HEK293 (cell line): ENCODE data around the gene ISYNA1.

Source experiments
- CTCF ChIA-PET: fragments of 350-600 bp; formaldehyde crosslinking; extraction: SDS; loops from one replicate; lab custom pipeline; 2021; ENCODE audit warnings: antibody characterized with exemption; lab: Yijun Ruan, JAX
- POLR2A ChIA-PET: fragments of 300-600 bp; formaldehyde crosslinking; extraction: SDS; loops from one replicate; lab custom pipeline; 2020; ENCODE audit warnings: antibody characterized with exemption, inconsistent platforms; lab: Yijun Ruan, JAX
- H3K27ac ChIP-seq: fragments of 200-500 bp; sonication (Bioruptor generic); 2 replicates; pipeline ENCODE4 v1.5.1; 2014; ENCODE audit warnings: low read depth, low read length, control low read depth, inconsistent platforms; ENCODE audit errors: extremely low read depth
- H3K36me3 ChIP-seq, 2 experiments: fragments of 200-500 bp in 1 of 2; sonication (Bioruptor generic) in 1 of 2; 1 replicate in 1 of 2; 2 replicates in 1 of 2; pipeline ENCODE4 v1.5.1; 2014 to 2017; ENCODE audit warnings: inconsistent platforms in 2 of 2, low read length in 2 of 2; ENCODE audit not compliant: control insufficient read depth in 2 of 2, insufficient read depth in 1 of 2
- H3K4me1 ChIP-seq: fragments of 200-500 bp; sonication (Bioruptor generic); 2 replicates; pipeline ENCODE4 v1.5.1; 2014; ENCODE audit warnings: mild to moderate bottlenecking, low read length, inconsistent platforms; ENCODE audit not compliant: control insufficient read depth, insufficient read depth
- H3K4me3 ChIP-seq: 2 replicates; pipeline ENCODE4 v1.5.1; 2011; ENCODE audit warnings: low read depth, mild to moderate bottlenecking, control low read depth, low read length, moderate library complexity
- H3K9me3 ChIP-seq: fragments of 200-500 bp; sonication (Bioruptor generic); 2 replicates; pipeline ENCODE4 v1.5.1; 2014; ENCODE audit warnings: low read depth, low read length, inconsistent platforms; ENCODE audit not compliant: control insufficient read depth, insufficient read depth
- AEBP2 ChIP-seq: fragments of 450-650 bp; formaldehyde crosslinking; IDR thresholded peaks from 2 replicates; pipeline ENCODE4 v1.5.1; 2016; ENCODE audit warnings: missing biosample characterization, missing genetic modification characterization, borderline replicate concordance
- OSR2 ChIP-seq: fragments of 450-650 bp; formaldehyde crosslinking; IDR thresholded peaks from 2 replicates; pipeline ENCODE4 v1.5.1; 2016; ENCODE audit warnings: missing biosample characterization, missing genetic modification characterization
- TCF7L2 ChIP-seq: IDR thresholded peaks from 2 replicates; pipeline ENCODE4 v1.6.1; 2011; ENCODE audit warnings: low read depth, mild to moderate bottlenecking, inconsistent platforms, low read length, moderate library complexity, borderline replicate concordance
- ZFP69B ChIP-seq: fragments of 450-650 bp; formaldehyde crosslinking; IDR thresholded peaks from 2 replicates; pipeline ENCODE4 v1.5.1; 2016; ENCODE audit warnings: missing biosample characterization, missing genetic modification characterization
- ZNF140 ChIP-seq: fragments of 450-650 bp; formaldehyde crosslinking; IDR thresholded peaks from 2 replicates; pipeline ENCODE4 v1.5.1; 2016; ENCODE audit warnings: missing biosample characterization, missing genetic modification characterization
- ZNF184 ChIP-seq: fragments of 450-650 bp; IDR thresholded peaks from 2 replicates; pipeline ENCODE4 v1.5.1; 2018; ENCODE audit warnings: missing biosample characterization, mild to moderate bottlenecking, missing genetic modification characterization
- ZNF221 ChIP-seq: fragments of 450-650 bp; formaldehyde crosslinking; IDR thresholded peaks from 2 replicates; pipeline ENCODE4 v1.5.1; 2017; ENCODE audit warnings: missing biosample characterization, missing genetic modification characterization, borderline replicate concordance
- ZNF223 ChIP-seq: fragments of 450-650 bp; formaldehyde crosslinking; IDR thresholded peaks from 2 replicates; pipeline ENCODE4 v1.5.1; 2016; ENCODE audit warnings: missing biosample characterization, missing genetic modification characterization
- ZNF266 ChIP-seq: fragments of 450-650 bp; formaldehyde crosslinking; IDR thresholded peaks from 2 replicates; pipeline ENCODE4 v1.5.1; 2016; ENCODE audit warnings: missing biosample characterization, missing genetic modification characterization, low read depth
- ZNF280D ChIP-seq: fragments of 450-650 bp; formaldehyde crosslinking; IDR thresholded peaks from 2 replicates; pipeline ENCODE4 v1.5.1; 2016; ENCODE audit warnings: missing biosample characterization, missing genetic modification characterization
- ZNF350 ChIP-seq: fragments of 450-650 bp; formaldehyde crosslinking; IDR thresholded peaks from 2 replicates; pipeline ENCODE4 v1.5.0; 2017; ENCODE audit warnings: missing biosample characterization, mild to moderate bottlenecking, missing genetic modification characterization
- ZNF398 ChIP-seq: fragments of 450-650 bp; formaldehyde crosslinking; IDR thresholded peaks from 2 replicates; pipeline ENCODE4 v1.5.1; 2017; ENCODE audit warnings: missing biosample characterization, missing genetic modification characterization
- ZNF426 ChIP-seq: fragments of 450-650 bp; formaldehyde crosslinking; IDR thresholded peaks from 2 replicates; pipeline ENCODE4 v1.5.1; 2017; ENCODE audit warnings: missing biosample characterization, missing genetic modification characterization, mild to moderate bottlenecking, inconsistent platforms, moderate library complexity
- ZNF433 ChIP-seq: fragments of 450-650 bp; formaldehyde crosslinking; IDR thresholded peaks from 2 replicates; pipeline ENCODE4 v1.5.1; 2016; ENCODE audit warnings: missing biosample characterization, missing genetic modification characterization, low read depth
- ZNF518A ChIP-seq: fragments of 450-650 bp; formaldehyde crosslinking; conservative IDR thresholded peaks from 2 replicates; pipeline ENCODE4 v1.5.1; 2016; ENCODE audit warnings: low read depth, missing biosample characterization, missing genetic modification characterization
- ZNF529 ChIP-seq: fragments of 450-650 bp; formaldehyde crosslinking; IDR thresholded peaks from 2 replicates; pipeline ENCODE4 v1.5.1; 2017; ENCODE audit warnings: missing genetic modification characterization, missing biosample characterization; ENCODE audit not compliant: insufficient replicate concordance
- ZNF558 ChIP-seq: fragments of 450-650 bp; formaldehyde crosslinking; IDR thresholded peaks from 2 replicates; pipeline ENCODE4 v1.5.1; 2016; ENCODE audit warnings: missing biosample characterization, missing genetic modification characterization
- ZNF560 ChIP-seq: fragments of 450-650 bp; formaldehyde crosslinking; IDR thresholded peaks from 2 replicates; pipeline ENCODE4 v1.5.1; 2017; ENCODE audit warnings: missing biosample characterization, missing genetic modification characterization, borderline replicate concordance
- ZNF658 ChIP-seq: fragments of 450-650 bp; formaldehyde crosslinking; IDR thresholded peaks from 2 replicates; pipeline ENCODE4; 2016; ENCODE audit warnings: missing biosample characterization, missing genetic modification characterization
- ZNF707 ChIP-seq: fragments of 450-650 bp; formaldehyde crosslinking; IDR thresholded peaks from 2 replicates; pipeline ENCODE4 v1.5.1; 2016; ENCODE audit warnings: missing biosample characterization, missing genetic modification characterization
- ZNF76 ChIP-seq: fragments of 450-650 bp; formaldehyde crosslinking; IDR thresholded peaks from 2 replicates; pipeline ENCODE4; 2016; ENCODE audit warnings: low read depth, missing biosample characterization, missing genetic modification characterization, borderline replicate concordance

ISYNA1 gene

GRCh38 chr19:18429717-18430416, 8.1 kb downstream of the ISYNA1 start (continued):
- no peak for TF ChIP-seq AEBP2 (tag by site-specific recombination)
- TF ChIP-seq, all 188 proteins: peak for 9

- CTCF ChIA-PET: interaction anchor here (0.6 to 1.3 kb wide), 5 partner anchors 10 to 122 kb away, joined by 3 to 7 read pairs (median 3); partner anchors contain the start of gene SSBP4
- no peaks in the 10 kb centered on the region for H3K36me3 ChIP-seq
- POLR2A ChIA-PET: interaction anchor here (0.8 to 1.7 kb wide), 4 partner anchors 8 to 148 kb away, joined by 3 to 6 read pairs (median 4); partner anchors contain the start of genes JUND and SSBP4
- H3K27ac ChIP-seq: peak overlapping the region; percentile 41; the same call in 1 of the 2 replicates
- peak overlapping the region; percentile 54 for H3K4me3 ChIP-seq
- H3K9me3 ChIP-seq: no peaks in the 10 kb centered on the region
- peaks cover 17% of the 10 kb centered on the region for H3K4me1 ChIP-seq
- TF ChIP-seq ZNF280D (tag by site-specific recombination): no peak
- TF ChIP-seq ZNF140 (tag by site-specific recombination): no peak
- TF ChIP-seq ZNF558: no peak
- TF ChIP-seq ZNF518A (tag by site-specific recombination): no peak
- TF ChIP-seq ZNF658 (tag by site-specific recombination): no peak
- peak; percentile 91 for TF ChIP-seq ZNF398 (tag by site-specific recombination)
- no peak for TF ChIP-seq OSR2 (tag by site-specific recombination)
- TF ChIP-seq ZFP69B (tag by site-specific recombination): no peak
- no peak for TF ChIP-seq ZNF266 (tag by site-specific recombination)
- TF ChIP-seq ZNF350: no peak
- no peak for TF ChIP-seq ZNF221 (tag by site-specific recombination)
- TF ChIP-seq ZNF433 (tag by site-specific recombination): no peak
- TF ChIP-seq ZNF426 (tag by site-specific recombination): no peak
- no peak for TF ChIP-seq ZNF184 (tag by site-specific recombination)
- TF ChIP-seq ZNF560: no peak
- TF ChIP-seq TCF7L2: no peak
- TF ChIP-seq ZNF223 (tag by site-specific recombination): no peak
- no peak for TF ChIP-seq ZNF529 (tag by site-specific recombination)
- TF ChIP-seq ZNF76 (tag by site-specific recombination): peak; percentile 38; the same call in 1 of the 2 replicates
- TF ChIP-seq ZNF707 (tag by site-specific recombination): no peak
Measured at GRCh38 chr19:18428787-18429674, 8.9 kb downstream of the ISYNA1 start.
